ENCODE results near the gene NAXE.
A peak's percentile ranks its signal among the peaks of the same experiment; 100 is the strongest.
"Not testable (repeated sequence)": the region's sequence is repeated elsewhere in the genome, so short reads cannot be mapped to it uniquely, and the experiment has no call there.

The NAXE gene

DNA sequence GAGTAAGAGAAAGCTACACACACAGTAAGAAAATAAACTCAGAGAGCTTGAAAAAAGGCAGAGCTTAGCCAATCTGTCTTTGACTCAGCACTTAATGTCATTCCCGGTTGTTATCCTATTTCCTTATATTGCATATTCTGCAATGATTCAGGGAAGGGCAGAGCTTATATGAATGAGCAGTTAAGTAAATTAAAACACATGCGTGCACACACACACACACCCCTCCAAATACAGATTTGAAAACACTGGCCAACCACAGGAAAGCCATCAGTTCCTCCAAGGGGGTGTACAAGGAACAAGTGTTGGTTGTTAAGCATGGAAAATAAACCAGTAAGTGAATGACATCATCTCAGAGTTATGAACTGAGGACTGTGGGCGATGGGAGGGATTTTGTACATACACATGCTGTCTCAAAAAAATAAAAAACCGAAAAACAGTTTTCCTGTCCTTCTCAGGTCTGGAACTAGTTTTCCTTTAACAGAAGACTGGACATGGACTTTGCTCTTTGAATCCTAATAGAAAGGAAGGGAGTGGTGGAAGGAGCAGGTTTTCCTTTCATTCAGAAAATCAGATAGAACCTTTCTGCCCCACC is 20.2 kb upstream of the NAXE start:
- no peak for DNase-seq

- peak; percentile 82 for DNase-seq
Measured at GRCh38 chr1:156571919-156572662, 19.5 kb upstream of the NAXE start, which contains the start of gene IQGAP3. Gene IQGAP3, minus strand, starts transcription at chr1:156572565. Its CDS starts 36 bp downstream, at chr1:156572529.

GRCh38 chr1:156572663-156573018 is 18.9 kb upstream of the NAXE start:
- DNase-seq = no peak

DNA sequence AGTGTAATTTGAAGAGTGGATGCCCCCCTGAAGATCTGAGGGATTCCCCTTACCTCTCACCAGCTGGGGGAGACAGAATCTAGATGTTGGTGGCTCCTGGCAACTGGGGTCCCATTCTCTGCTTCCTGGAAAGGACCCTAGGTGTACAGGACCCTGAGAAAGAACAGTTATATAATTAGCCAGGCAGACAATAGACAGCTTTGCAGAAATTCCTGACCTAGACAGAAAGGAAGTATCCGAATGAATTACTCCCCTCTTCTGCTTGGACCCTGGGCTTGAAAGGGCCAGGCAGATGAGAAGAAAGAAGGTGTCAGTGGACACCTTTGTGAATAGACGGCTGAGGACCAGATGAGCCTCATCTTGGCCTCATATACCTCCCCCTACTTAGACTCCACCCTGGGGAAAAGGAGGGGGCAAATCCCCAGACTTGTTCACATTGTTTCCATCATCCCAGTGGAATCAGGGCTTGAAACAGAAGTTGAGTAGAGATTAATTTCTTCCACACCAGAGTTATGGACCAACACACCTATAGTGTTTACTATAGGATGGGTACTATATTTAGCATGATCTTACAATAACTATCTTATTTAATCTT is 17.4 kb upstream of the NAXE start:
- DNase-seq = no peak

GRCh38 chr1:156577550-156577949 is 14.0 kb upstream of the NAXE start:
- peak; percentile 35 for DNase-seq

DNA sequence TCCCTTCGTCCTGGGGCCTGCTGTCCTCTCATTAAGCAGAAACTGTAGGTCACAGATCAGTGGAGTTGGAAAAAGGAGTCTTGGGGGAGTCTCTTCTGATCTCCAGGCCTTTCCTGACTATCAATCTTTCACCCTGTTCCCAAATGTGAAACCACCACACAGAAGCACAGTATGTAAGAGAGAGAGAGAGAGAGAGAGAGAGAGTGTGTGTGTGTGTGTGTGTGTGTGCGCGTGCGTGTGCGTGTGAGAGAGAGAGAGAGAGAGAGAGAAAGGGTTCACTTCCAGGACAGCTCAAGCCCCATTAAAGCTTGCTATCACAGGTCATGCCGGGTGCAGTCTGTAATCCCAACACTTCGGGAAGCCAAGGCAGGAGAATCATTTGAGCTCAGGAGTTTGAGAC is 13.5 kb upstream of the NAXE start:
- no peak for DNase-seq

DNA sequence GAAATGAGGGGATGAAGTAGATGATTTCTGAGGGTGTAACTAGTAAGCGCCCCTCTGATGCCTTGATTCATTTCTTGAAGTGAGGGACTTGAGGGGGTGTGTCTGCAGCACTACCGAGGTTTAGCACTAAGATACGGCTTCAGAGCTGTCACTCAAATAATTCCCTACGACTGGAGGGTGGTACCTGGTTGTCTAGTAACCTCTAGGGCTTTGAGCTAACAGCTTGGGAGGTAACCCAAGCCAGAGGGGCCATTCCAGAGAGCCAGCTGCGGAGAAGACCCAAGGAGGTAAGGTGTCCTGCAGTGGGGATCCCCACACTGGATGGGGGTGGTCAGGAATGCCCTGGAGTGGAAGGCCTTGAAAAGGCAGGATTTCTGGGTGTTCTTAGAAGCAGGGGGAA is 12.1 kb upstream of the NAXE start, which contains the start of gene TTC24:
TSS of gene TTC24 (plus strand) at position 252 of the 400 bp plus-strand sequence. CDS start 1,642 bp downstream, outside the sequence.
- DNase-seq = peak; percentile 99

DNA sequence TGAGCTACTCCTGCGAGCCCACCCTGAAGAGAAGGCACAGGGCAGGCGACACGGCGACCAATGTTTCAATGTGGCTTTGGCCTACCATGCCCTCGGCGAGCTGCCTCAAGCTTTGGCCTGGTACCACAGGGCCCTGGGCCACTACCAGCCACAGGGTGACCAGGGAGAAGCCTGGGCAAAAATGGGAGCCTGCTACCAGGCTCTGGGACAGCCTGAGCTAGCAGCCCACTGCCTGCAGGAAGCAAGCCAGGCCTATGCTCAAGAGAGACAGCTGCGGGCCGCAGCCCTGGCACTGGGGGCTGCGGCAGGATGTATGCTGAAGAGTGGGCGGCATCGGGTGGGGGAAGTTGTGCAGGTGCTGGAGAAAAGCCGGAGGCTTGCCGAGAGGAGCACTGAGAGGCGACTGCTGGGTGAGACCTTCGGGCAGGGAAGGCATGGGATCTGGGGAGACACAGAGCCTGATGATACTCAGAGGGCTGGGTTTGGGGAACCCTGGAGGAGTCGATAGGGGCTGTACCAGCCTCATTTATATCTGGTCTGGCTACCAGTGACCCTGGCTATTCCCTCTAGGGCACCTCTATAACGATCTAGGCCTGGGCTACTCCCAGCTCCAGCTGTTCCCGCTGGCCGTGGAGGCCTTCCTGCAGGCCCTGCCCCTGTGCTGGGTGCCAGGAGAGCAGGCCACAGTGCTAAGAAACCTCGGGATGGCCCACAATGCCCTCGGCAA is 9.8 kb upstream of the NAXE start:
- no peak for DNase-seq

DNA sequence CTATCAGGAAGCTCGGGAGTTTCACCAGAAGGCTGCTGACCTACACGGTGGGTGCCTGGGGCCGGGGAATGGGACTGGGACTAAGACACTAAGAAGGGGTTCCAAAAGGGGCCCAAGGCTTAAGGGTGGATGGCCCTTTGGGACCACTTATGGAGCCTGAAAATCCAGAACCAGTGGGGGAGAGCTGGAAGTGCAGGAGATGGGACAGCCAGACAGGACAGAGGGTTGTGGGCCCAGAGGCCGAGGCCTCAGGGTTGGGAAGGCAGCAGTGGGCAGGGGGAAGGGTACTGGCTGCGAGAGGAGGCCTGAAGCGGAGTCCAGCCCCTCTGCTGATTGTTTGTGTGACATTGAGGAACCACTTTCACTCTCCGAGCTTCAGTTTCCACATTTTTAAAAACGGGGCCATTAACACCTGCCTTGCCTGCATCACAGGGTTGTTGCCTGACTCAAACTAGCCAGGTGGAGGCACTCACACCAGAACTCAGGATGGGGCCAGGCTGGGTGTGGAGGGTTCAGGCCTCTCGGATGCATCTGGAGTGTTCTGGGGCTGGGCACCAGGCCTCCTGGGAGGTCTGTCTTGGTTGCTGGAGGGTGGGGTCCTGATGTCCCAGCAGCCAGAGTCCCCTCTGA is 9.1 kb upstream of the NAXE start:
- no peak for DNase-seq

DNA sequence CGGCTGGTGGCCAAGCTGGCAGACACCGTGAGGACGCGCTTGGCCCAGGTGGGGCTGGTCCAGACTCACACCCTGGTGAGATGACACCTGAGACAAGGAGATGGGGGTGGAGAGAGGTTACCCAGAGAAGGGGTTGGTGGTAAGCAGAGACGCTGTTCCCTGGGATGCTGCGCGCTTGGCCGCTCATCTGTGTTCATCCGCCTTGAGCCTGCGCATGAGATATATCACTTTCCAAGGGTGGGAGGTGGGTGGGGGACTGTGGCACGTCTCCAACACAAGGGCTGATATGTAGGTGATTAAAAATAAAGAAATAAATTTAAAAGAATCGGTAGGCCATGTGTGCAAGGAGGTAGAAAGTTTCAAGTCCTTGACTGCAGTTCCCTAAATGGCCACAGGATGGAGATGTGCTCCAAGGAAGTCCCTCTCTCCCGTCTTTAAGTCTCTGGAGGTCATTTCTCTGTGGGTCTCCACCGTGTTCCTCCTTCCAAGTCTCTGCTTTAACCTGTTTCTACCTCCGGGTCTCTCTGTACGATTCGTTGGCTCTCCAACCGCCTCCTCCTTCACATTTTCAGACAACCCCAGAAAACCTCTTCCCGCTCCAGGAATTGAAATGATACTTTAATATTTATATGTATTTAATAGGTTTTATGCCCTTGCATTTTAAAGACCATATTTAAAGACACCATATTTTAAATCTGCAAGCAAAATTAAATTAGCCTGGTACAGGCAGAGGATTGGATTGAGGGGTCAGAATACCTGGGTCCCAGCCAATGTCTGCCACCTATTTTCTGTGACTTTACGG is 7.6 kb upstream of the NAXE start:
- peak; percentile 91 for DNase-seq

- DNase-seq = peak; percentile 17
Measured at GRCh38 chr1:156584813-156585212, 6.8 kb upstream of the NAXE start.

DNA sequence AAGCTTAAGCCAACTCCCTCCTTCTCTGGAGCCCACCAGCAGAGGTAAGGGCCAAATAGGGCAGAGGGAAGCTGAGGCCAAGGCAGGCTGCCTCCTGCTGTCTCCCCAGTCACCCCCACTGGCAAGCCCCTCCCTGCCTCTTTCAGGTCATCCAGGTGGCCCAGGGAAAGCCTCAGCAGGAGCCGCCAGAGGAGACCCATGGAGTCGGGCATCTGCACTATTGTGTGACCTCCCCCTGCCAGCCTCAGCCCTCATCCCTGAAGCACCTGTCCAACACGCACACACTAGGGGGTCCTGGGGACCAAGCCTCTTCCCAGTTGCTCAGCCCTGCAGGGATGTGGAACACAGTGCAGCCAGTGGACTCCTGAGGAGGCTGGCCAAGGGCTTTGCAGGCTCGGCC is 5.3 kb upstream of the NAXE start:
- DNase-seq = no peak

GRCh38 chr1:156586892-156587477 is 4.6 kb upstream of the NAXE start:
- DNase-seq = no peak

DNA sequence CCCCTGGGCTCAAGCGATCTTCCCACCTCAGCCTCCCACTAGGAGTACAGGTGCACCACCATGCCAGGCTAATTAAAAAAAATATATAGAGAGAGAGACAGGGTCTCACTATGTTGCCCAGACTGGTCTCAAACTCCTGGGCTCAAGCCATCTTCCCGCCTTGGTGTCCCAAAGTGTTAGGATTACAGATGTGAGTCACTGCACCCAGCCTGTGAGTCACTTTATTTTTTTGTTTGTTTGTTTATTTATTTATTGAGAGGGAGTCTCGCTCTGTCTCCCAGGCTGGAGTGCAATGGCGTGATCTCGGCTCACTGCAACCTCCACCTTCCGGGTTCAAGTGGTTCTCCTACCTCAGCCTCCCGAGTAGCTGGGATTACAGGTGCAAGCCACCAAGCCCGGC is 3.6 kb upstream of the NAXE start:
- not testable (repeated sequence) for DNase-seq

DNA sequence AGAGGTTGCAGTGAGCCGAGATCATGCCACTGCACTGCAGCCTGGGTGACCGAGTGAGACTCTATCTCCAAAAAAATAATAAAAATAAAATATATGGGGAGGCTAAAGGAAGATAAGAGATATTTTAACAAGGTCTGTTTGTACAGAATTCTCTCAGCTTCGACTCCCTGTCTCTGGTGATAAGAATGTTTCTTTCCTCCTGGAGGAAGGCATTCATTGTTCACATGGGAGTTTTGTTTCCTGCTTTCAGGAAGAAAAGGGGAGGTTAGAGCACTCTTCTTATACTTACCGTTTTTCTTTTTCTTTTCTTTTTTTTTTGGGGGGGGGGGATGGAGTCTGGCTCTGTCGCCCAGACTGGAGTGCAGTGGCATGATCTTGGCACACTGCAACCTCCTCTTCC is 2.0 kb upstream of the NAXE start:
- no peak for DNase-seq

DNA sequence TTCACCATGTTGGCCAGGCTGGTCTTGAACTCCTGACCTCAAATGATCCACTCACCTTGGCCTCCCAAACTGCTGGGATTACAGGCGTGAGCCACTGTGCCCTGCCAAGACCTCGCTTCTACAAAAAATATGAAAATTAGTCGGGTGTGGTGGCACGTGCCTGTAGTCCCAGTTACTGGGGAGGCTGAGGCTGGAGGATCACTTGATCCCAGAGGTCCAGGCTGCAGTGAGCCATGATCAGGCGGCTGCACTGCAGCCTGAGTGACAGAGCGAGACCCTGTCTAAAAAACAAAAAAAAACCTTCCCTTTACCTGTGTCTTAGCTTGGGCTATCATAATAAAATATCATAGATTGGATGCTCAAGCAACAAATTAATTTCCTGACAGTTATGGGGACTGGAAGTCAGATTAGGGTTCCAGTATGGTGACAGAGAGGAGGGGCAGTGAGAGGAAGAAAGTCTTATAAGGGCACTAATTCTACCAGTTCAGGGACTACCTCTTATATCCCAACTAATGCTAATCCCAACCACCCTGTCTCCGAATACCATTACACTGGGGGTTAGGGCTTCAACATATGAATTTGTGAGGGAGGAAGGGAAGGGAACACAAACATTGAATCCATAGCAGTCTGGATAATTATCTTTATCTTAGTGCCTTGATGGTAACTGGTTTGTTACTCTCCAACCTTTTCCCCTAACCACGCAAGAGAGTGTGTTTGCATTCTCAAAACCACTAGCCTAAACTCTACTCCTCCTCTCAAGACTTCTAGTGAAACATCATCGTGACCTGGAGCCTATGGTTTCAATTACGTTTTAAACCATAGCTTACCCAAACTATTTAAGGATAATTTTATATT is 1.0 kb upstream of the NAXE start:
- DNase-seq = no peak

DNA sequence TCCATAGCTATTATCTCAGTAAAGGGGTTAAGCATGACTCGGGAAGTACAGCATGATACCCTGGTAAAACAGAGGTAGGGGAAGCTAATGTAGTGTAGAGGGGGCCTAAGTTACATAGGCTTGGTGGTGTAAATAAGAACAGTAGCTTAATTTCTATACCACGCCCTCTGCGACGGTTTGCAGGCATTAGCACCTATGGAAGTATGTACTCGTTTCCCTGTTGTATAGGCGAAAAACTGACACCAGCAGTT is 470 bp upstream of the NAXE start:
- DNase-seq = no peak

DNA sequence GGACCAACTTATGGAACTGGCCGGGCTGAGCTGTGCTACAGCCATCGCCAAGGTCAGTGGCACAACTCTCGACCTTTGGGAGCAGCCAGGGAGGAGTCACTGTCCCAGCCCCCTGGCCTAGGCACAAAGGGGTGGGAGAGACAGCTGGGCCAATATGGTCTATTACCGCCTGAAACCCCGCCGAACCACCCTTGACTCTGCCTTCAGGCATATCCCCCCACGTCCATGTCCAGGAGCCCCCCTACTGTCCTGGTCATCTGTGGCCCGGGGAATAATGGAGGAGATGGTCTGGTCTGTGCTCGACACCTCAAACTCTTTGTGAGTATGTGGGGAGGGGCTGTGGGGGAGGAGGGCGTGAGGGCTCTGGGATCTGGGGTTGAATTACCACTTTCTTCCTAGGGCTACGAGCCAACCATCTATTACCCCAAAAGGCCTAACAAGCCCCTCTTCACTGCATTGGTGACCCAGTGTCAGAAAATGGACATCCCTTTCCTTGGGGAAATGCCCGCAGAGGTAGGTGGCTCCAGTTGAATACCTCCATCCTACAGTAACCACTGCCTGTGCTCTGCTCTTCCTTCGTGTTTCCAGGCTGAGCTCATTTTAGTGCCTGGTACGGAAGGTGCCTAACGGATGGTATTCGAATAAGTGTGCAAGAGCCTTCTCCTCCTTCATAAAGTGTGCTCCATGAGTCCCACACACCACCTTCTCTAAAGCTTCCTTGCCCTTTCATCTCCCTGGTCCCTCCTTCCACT is 758 bp downstream of the NAXE start:
- DNase-seq = no peak

DNA sequence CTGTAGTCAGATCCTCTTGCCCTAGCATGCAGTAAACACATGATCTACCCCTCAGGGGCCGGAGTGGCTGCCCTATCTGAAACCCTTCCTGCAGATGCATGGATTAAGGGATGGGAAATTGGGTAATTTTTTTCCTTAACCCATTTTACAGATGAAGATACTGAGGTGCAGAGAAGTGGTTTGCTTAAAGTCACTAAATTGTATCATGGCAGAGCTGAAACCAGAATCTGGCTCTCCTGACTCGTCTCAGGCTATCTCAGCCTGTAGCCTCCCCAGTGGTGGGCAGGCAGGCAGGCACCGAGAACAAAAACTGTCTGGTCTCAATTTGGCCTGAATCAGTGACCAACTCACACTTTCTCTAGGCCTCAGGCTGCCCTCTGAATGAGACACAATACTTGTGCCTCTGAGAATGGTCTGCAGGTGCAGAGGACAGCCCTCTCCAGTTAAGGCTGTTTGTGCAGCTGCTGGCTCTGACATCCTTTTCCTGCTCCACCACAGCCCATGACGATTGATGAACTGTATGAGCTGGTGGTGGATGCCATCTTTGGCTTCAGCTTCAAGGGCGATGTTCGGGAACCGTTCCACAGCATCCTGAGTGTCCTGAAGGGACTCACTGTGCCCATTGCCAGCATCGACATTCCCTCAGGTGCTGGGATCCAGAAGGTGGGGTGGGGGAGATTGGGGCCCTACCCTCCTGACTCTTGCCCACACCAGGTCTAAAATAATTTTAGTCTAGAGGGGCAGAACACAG is 1.5 kb downstream of the NAXE start:
- DNase-seq = no peak

DNA sequence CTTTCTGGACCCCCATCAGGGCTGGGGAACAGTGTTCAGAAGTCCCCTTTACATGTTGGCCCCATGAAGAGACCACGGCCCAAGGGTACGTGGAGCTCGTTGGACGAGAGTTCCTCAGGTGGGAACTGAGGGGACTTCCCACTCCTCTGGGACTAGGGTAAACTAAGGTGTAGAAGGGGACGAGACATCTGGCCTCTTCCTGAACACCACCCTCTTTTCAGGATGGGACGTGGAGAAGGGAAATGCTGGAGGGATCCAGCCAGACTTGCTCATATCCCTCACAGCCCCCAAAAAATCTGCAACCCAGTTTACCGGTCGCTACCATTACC is 2.0 kb downstream of the NAXE start:
- DNase-seq = no peak

All from NCI-H2171 treated with DMSO at 0.1 percent for 48 hours (cell line).